GM19438 (cell line): ENCODE measurements around the gene TAOK1.
"Not testable (repeated sequence)": the region's sequence is repeated elsewhere in the genome, so short reads cannot be mapped to it uniquely, and the experiment has no call there.

ENCODE experiments used
- ATAC-seq: cut with Tn5 transposase; IDR thresholded peaks from one replicate; pipeline ENCODE4 v1.9.1; 2021; ENCODE audit warnings: low read depth; ENCODE audit not compliant: unreplicated experiment

The TAOK1 gene

GRCh38 chr17:29434550-29434949 lies 44.4 kb downstream of the TAOK1 start:
- ATAC-seq = no peak

GRCh38 chr17:29442451-29442850 lies 52.3 kb downstream of the TAOK1 start:
- ATAC-seq = no peak

- no peak for ATAC-seq
These were observed 53.0 kb downstream of the TAOK1 start for GRCh38 chr17:29443041-29443739.

- no peak for ATAC-seq
These were observed 54.4 kb downstream of the TAOK1 start for GRCh38 chr17:29444589-29444988.

GRCh38 chr17:29445844-29446243 lies 55.7 kb downstream of the TAOK1 start:
- ATAC-seq = no peak

GRCh38 chr17:29449865-29450671 lies 59.9 kb downstream of the TAOK1 start:
- no peak for ATAC-seq

GRCh38 chr17:29451121-29451742 lies 61.1 kb downstream of the TAOK1 start:
- ATAC-seq = no peak

GRCh38 chr17:29458066-29458465 lies 67.9 kb downstream of the TAOK1 start:
- no peak for ATAC-seq

GRCh38 chr17:29461483-29462206 lies 71.5 kb downstream of the TAOK1 start:
- ATAC-seq = no peak

- no peak for ATAC-seq
These were observed 79.1 kb downstream of the TAOK1 start for GRCh38 chr17:29469276-29469675.

GRCh38 chr17:29473437-29473836 lies 83.3 kb downstream of the TAOK1 start:
- not testable (repeated sequence) for ATAC-seq

GRCh38 chr17:29474297-29474696 lies 84.1 kb downstream of the TAOK1 start:
- ATAC-seq = no peak

GRCh38 chr17:29475891-29476290 lies 85.7 kb downstream of the TAOK1 start:
- ATAC-seq = no peak

- ATAC-seq = not testable (repeated sequence)
These were observed 90.2 kb downstream of the TAOK1 start for GRCh38 chr17:29480249-29480928.

GRCh38 chr17:29483503-29483902 lies 93.3 kb downstream of the TAOK1 start:
- ATAC-seq = no peak

GRCh38 chr17:29495011-29495410 lies 104.8 kb downstream of the TAOK1 start:
- ATAC-seq = no peak

GRCh38 chr17:29504711-29505110 lies 114.5 kb downstream of the TAOK1 start:
- ATAC-seq = no peak

- no peak for ATAC-seq
These were observed 115.7 kb downstream of the TAOK1 start for GRCh38 chr17:29505836-29506235.

- no peak for ATAC-seq
These were observed 120.8 kb downstream of the TAOK1 start for GRCh38 chr17:29510953-29511352.

GRCh38 chr17:29514792-29515191 lies 124.6 kb downstream of the TAOK1 start:
- no peak for ATAC-seq
